Tibial nerve (tissue), 4 donors: ENCODE measurements around the gene RTKN. TPM values are rescaled to one million over a fixed set of nuclear protein-coding genes. Genes with fewer than 3 reads are reported as not detected.

Experiments used
- DNase-seq, 2 donors: peaks; one replicate each; pipeline ENCODE4 v3.0.0-alpha.2; 2019; ENCODE audit warnings: low spot score in 2 of 2
- H3K27ac ChIP-seq, 4 donors: fragments of 200-600 bp; sonication (generic) in 3 of 4; one replicate each; pipeline ENCODE4 v1.5.1; 2017 to 2019; ENCODE audit warnings: mild to moderate bottlenecking in 1 of 4
- H3K27me3 ChIP-seq, 2 donors: fragments of 200-600 bp; sonication (generic) in 1 of 2; one replicate each; pipeline versions ENCODE4 v1.5.1 to v1.6.0; 2017 to 2019
- H3K36me3 ChIP-seq, 3 donors: fragments of 200-600 bp; sonication (generic); one replicate each; pipeline ENCODE4 v1.5.1; 2018 to 2019
- H3K4me1 ChIP-seq, 4 donors: fragments of 200-600 bp; sonication (generic) in 3 of 4; one replicate each; pipeline ENCODE4 v1.5.1; 2017 to 2019
- H3K4me3 ChIP-seq, 4 donors: fragments of 200-600 bp; sonication (generic) in 3 of 4; one replicate each; pipeline ENCODE4 v1.5.1; 2017 to 2019; ENCODE audit warnings: mild to moderate bottlenecking in 1 of 4, moderate library complexity in 1 of 4
- H3K9me3 ChIP-seq, 4 donors: fragments of 200-600 bp; sonication (generic) in 3 of 4; one replicate each; pipeline ENCODE4 v1.5.1; 2017 to 2019
- CTCF ChIP-seq, 5 experiments: fragments of 200-600 bp in 3 of 5; fragments of 450-650 bp in 2 of 5; sonication (generic) in 3 of 5; IDR thresholded peaks; one replicate each; pipeline ENCODE4 v1.5.1; 2016 to 2019; ENCODE audit warnings: antibody characterized with exemption in 5 of 5, mild to moderate bottlenecking in 3 of 5, moderate library complexity in 2 of 5
- EP300 ChIP-seq, 2 donors: sonication (generic); formaldehyde crosslinking; IDR thresholded peaks; one replicate each; pipeline ENCODE4 v1.6.1; 2017; ENCODE audit warnings: antibody characterized with exemption in 2 of 2, mild to moderate bottlenecking in 1 of 2
- POLR2A ChIP-seq, 2 donors: fragments of 450-650 bp; IDR thresholded peaks; one replicate each; pipeline ENCODE4 v1.6.1; 2017; ENCODE audit warnings: antibody characterized with exemption in 2 of 2, mild to moderate bottlenecking in 2 of 2, moderate library complexity in 2 of 2
- WGBS, 2 donors: methylation state at CpG; one replicate each; pipeline ENCODE4 v1.1.5; 2018; 5-methylcytosine and 5-hydroxymethylcytosine counted together
- total RNA-seq, 4 donors: library from RNA; depleted of rRNA; stranded (reverse); fragments of >200 nt; gene quantifications; one replicate each; pipeline ENCODE4 v1.1.0, GENCODE V29; 2016

The RTKN gene
- total RNA-seq, 4 donors from 2014 or later: 83.4 to 93.1 (median 87.1) TPM

- no peaks in the 10 kb centered on the region for H3K27me3 ChIP-seq
- 68 to 78% methylated on average over 2 of the region's 2 CpGs for whole genome bisulfite sequencing, 2 donors
- H3K36me3 ChIP-seq: no peaks in the 10 kb centered on the region
- no peaks in the 10 kb centered on the region for H3K9me3 ChIP-seq
- no peak overlapping the region for H3K4me3 ChIP-seq
- DNase-seq: no peak
- TF ChIP-seq CTCF (IDR thresholded peaks at IDR 0.05): no peak
- TF ChIP-seq EP300 (IDR thresholded peaks at IDR 0.05): no peak
- TF ChIP-seq POLR2A (IDR thresholded peaks at IDR 0.05): no peak
- H3K27ac ChIP-seq: no peak overlapping the region
- H3K4me1 ChIP-seq: no peaks in the 10 kb centered on the region
Observed at GRCh38 chr2:74401891-74402290, 39.8 kb downstream of the RTKN start.

GRCh38 chr2:74399785-74400184, 42.0 kb downstream of the RTKN start:
- Histone ChIP-seq H3K4me3 (no peak overlapping the region), H3K36me3 (no peaks in the 10 kb centered on the region), H3K27me3 (no peaks in the 10 kb centered on the region), H3K4me1 (no peaks in the 10 kb centered on the region), H3K9me3 (no peaks in the 10 kb centered on the region), H3K27ac (no peak overlapping the region)
- TF ChIP-seq EP300 (IDR thresholded peaks at IDR 0.05) (no peak), CTCF (IDR thresholded peaks at IDR 0.05) (peak in 4 of 5 experiments; percentile 14 to 34 (median 19)), POLR2A (IDR thresholded peaks at IDR 0.05) (no peak)
- DNase-seq: no peak

GRCh38 chr2:74396149-74396548, 45.6 kb downstream of the RTKN start:
- no peaks in the 10 kb centered on the region for H3K36me3 ChIP-seq
- DNase-seq: no peak
- H3K4me3 ChIP-seq: no peak overlapping the region
- no peaks in the 10 kb centered on the region for H3K27me3 ChIP-seq
- no peaks in the 10 kb centered on the region for H3K9me3 ChIP-seq
- WGBS, 2 donors: 96 to 98% methylated on average over 2 of the region's 2 CpGs
- peaks cover 0 to 7% (median 2%) of the 10 kb centered on the region in 4 donors for H3K4me1 ChIP-seq
- TF ChIP-seq CTCF (IDR thresholded peaks at IDR 0.05) (no peak), EP300 (IDR thresholded peaks at IDR 0.05) (no peak), POLR2A (IDR thresholded peaks at IDR 0.05) (no peak)
- H3K27ac ChIP-seq: no peak overlapping the region

GRCh38 chr2:74393525-74393924, 48.2 kb downstream of the RTKN start:
- Histone ChIP-seq H3K36me3 (no peaks in the 10 kb centered on the region), H3K4me3 (no peak overlapping the region), H3K27ac (no peak overlapping the region), H3K4me1 (peaks cover 0 to 32% (median 25%) of the 10 kb centered on the region in 4 donors), H3K27me3 (no peaks in the 10 kb centered on the region), H3K9me3 (no peaks in the 10 kb centered on the region)
- DNase-seq: no peak
- WGBS, 2 donors: 93 to 94% methylated on average over 1 of the region's 1 CpG
- TF ChIP-seq CTCF (IDR thresholded peaks at IDR 0.05) (no peak), POLR2A (IDR thresholded peaks at IDR 0.05) (no peak), EP300 (IDR thresholded peaks at IDR 0.05) (no peak)

GRCh38 chr2:74392449-74392743, 49.3 kb downstream of the RTKN start:
- Histone ChIP-seq H3K36me3 (no peaks in the 10 kb centered on the region), H3K4me1 (peaks cover 0 to 43% (median 28%) of the 10 kb centered on the region in 4 donors), H3K4me3 (peak overlapping the region in 1 of 4 donors; percentile 76), H3K9me3 (no peaks in the 10 kb centered on the region), H3K27ac (peak overlapping the region in 1 of 4 donors; percentile 94), H3K27me3 (no peaks in the 10 kb centered on the region)
- TF ChIP-seq POLR2A (IDR thresholded peaks at IDR 0.05): no peak
- TF ChIP-seq CTCF (IDR thresholded peaks at IDR 0.05): no peak
- no peak for TF ChIP-seq EP300 (IDR thresholded peaks at IDR 0.05)
- WGBS, 2 donors: 76 to 78% methylated on average over 13 of the region's 13 CpGs
- no peak for DNase-seq
